ENCODE measurements around the gene LILRB3. TPM values are rescaled to one million over a fixed set of nuclear protein-coding genes. Genes with fewer than 3 reads are reported as not detected.

Gene LILRB3
- total RNA-seq, 4 donors from 2014 or later = 3.0 to 5.3 TPM; not detected in 2

- no peaks in the 10 kb centered on the region for H3K36me3 ChIP-seq
- H3K27ac ChIP-seq = no peak overlapping the region
- no peaks in the 10 kb centered on the region for H3K4me1 ChIP-seq
- H3K9me3 ChIP-seq = no peaks in the 10 kb centered on the region
- no peak overlapping the region for H3K4me3 ChIP-seq
- intact Hi-C loops (cut with DNase I; ENCODE audit: low total_unique reads) = no loop called here
- no peaks in the 10 kb centered on the region for H3K27me3 ChIP-seq
- TF ChIP-seq CTCF (IDR thresholded peaks at IDR 0.05) (no peak), POLR2A (IDR thresholded peaks at IDR 0.05) (no peak)
- DNase-seq = no peak
Measured at GRCh38 chr19:54262470-54262869, 39.7 kb upstream of the LILRB3 start.

GRCh38 chr19:54262066-54262465 lies 39.3 kb upstream of the LILRB3 start:
- intact Hi-C loops (cut with DNase I; ENCODE audit: low total_unique reads) = no loop called here
- Histone ChIP-seq H3K4me3 (no peak overlapping the region), H3K27ac (no peak overlapping the region), H3K27me3 (no peaks in the 10 kb centered on the region), H3K36me3 (no peaks in the 10 kb centered on the region), H3K9me3 (no peaks in the 10 kb centered on the region), H3K4me1 (no peaks in the 10 kb centered on the region)
- TF ChIP-seq CTCF (IDR thresholded peaks at IDR 0.05) (no peak), POLR2A (IDR thresholded peaks at IDR 0.05) (no peak)
- DNase-seq = no peak

- Histone ChIP-seq H3K36me3 (no peaks in the 10 kb centered on the region), H3K9me3 (no peaks in the 10 kb centered on the region), H3K27me3 (no peaks in the 10 kb centered on the region), H3K4me3 (no peak within 1 kb of the TSS), H3K27ac (no peak within 1 kb of the TSS), H3K4me1 (no peaks in the 10 kb centered on the region)
- TF ChIP-seq CTCF (IDR thresholded peaks at IDR 0.05) = no peak
- no peak for TF ChIP-seq POLR2A (IDR thresholded peaks at IDR 0.05)
- DNase-seq = no peak
- intact Hi-C loops (cut with DNase I; ENCODE audit: low total_unique reads) = no loop called here
Measured at GRCh38 chr19:54257116-54257480, 34.3 kb upstream of the LILRB3 start, which contains the start of gene LILRB5. Gene LILRB5, minus strand, starts transcription at chr19:54257273. Its CDS starts 80 bp downstream, at chr19:54257193.

GRCh38 chr19:54256250-54257115 lies 33.7 kb upstream of the LILRB3 start:
- intact Hi-C loops (cut with DNase I; ENCODE audit: low total_unique reads) = no loop called here
- H3K9me3 ChIP-seq = no peaks in the 10 kb centered on the region
- H3K4me1 ChIP-seq = no peaks in the 10 kb centered on the region
- no peak for DNase-seq
- no peaks in the 10 kb centered on the region for H3K36me3 ChIP-seq
- H3K4me3 ChIP-seq = no peak overlapping the region
- H3K27me3 ChIP-seq = no peaks in the 10 kb centered on the region
- TF ChIP-seq POLR2A (IDR thresholded peaks at IDR 0.05) = no peak
- TF ChIP-seq CTCF (IDR thresholded peaks at IDR 0.05) = no peak
- no peak overlapping the region for H3K27ac ChIP-seq

GRCh38 chr19:54255105-54255775 lies 32.4 kb upstream of the LILRB3 start:
- Histone ChIP-seq H3K36me3 (no peaks in the 10 kb centered on the region), H3K4me3 (no peak overlapping the region), H3K9me3 (no peaks in the 10 kb centered on the region)

More at GRCh38 chr19:54255105-54255775, 32.4 kb upstream of the LILRB3 start:
- H3K27me3 ChIP-seq = no peaks in the 10 kb centered on the region
- H3K27ac ChIP-seq = no peak overlapping the region
- TF ChIP-seq CTCF (IDR thresholded peaks at IDR 0.05) (no peak), POLR2A (IDR thresholded peaks at IDR 0.05) (no peak)
- no peak for DNase-seq
- intact Hi-C loops (cut with DNase I; ENCODE audit: low total_unique reads) = no loop called here
- no peaks in the 10 kb centered on the region for H3K4me1 ChIP-seq

Measured in uterus (tissue), 4 donors.